ENCODE data around the gene CUX1. TPM values are rescaled to one million over a fixed set of nuclear protein-coding genes. Genes with fewer than 3 reads are reported as not detected.

Gene CUX1
- total RNA-seq, 1 experiment from 2014 or later, result 116 TPM

GRCh38 chr7:102021841-102022618, 204.6 kb downstream of the CUX1 start:
- no peaks in the 10 kb centered on the region for H3K27me3 Mint-ChIP-seq (ENCODE audit: insufficient read depth, unreplicated experiment)
- no peaks in the 10 kb centered on the region for H3K27me3 ChIP-seq (replicated peaks; ENCODE audit: control insufficient read depth, insufficient read depth, low read length)
- intact Hi-C loops (cut with micrococcal nuclease; ENCODE audit: unreplicated experiment), result loop anchor here (5.0 kb wide), 1 partner anchor 40 kb away; no protein-coding TSS in a partner anchor
- no peak overlapping the region for H3K4me3 ChIP-seq (ENCODE audit: low read depth, low read length)
- peak in 1 of 2 experiments; percentile 33 for DNase-seq
- H3K9me3 Mint-ChIP-seq (ENCODE audit: unreplicated experiment), result no peaks in the 10 kb centered on the region
- no TSS peak for BruUV-seq (replicated peaks)
- peaks cover 44% of the 10 kb centered on the region for H3K4me1 ChIP-seq
- 0 out of 2 replicates have a peak, but pooled peaks cover 2% of the 10 kb centered on the region for H3K36me3 ChIP-seq (ENCODE audit: control insufficient read depth, insufficient read depth, low read length)
- ChIA-PET POLR2A (interaction anchor here (0.6 to 1.2 kb wide), 3 partner anchors 9 to 122 kb away, joined by 7 to 10 read pairs (median 7); no protein-coding TSS in a partner anchor), CTCF (interaction anchor here (0.6 to 1.2 kb wide), 2 partner anchors 76 to 197 kb away, joined by 3 to 5 read pairs; no protein-coding TSS in a partner anchor)
- TF ChIP-seq CTCF (IDR thresholded peaks at IDR 0.05; ENCODE audit: insufficient read depth in 1 of 2, low read depth in 1 of 2, low read length in 1 of 2, severe bottlenecking in 1 of 2, unreplicated experiment in 1 of 2), result no peak
- peak overlapping the region; percentile 78 for H3K27ac Mint-ChIP-seq (ENCODE audit: unreplicated experiment)
- no peaks in the 10 kb centered on the region for H3K9me3 ChIP-seq
- H3K4me3 Mint-ChIP-seq (ENCODE audit: unreplicated experiment), result no peak overlapping the region
- peaks cover 31% of the 10 kb centered on the region for H3K4me1 Mint-ChIP-seq (ENCODE audit: low read depth, unreplicated experiment)
- peaks cover 61% of the 10 kb centered on the region for H3K36me3 Mint-ChIP-seq (ENCODE audit: insufficient read depth, unreplicated experiment)

GRCh38 chr7:102024005-102024768, 206.8 kb downstream of the CUX1 start:
- peak overlapping the region; percentile 54 for H3K4me3 Mint-ChIP-seq (ENCODE audit: unreplicated experiment)
- peaks cover 69% of the 10 kb centered on the region for H3K36me3 Mint-ChIP-seq (ENCODE audit: insufficient read depth, unreplicated experiment)
- Histone ChIP-seq H3K36me3 (ENCODE audit: control insufficient read depth, insufficient read depth, low read length) (0 out of 2 replicates have a peak, but pooled peaks cover 2% of the 10 kb centered on the region), H3K27me3 (replicated peaks; ENCODE audit: control insufficient read depth, insufficient read depth, low read length) (no peaks in the 10 kb centered on the region), H3K4me3 (ENCODE audit: low read depth, low read length) (no peak overlapping the region), H3K4me1 (peaks cover 46% of the 10 kb centered on the region), H3K9me3 (no peaks in the 10 kb centered on the region)
- peak overlapping the region; percentile 78 for H3K27ac Mint-ChIP-seq (ENCODE audit: unreplicated experiment)
- CTCF ChIA-PET, result interaction anchor here (0.6 to 0.9 kb wide), 2 partner anchors 18 to 171 kb away, joined by 4 read pairs; no protein-coding TSS in a partner anchor
- H3K27me3 Mint-ChIP-seq (ENCODE audit: insufficient read depth, unreplicated experiment), result no peaks in the 10 kb centered on the region
- DNase-seq, result no peak
- POLR2A ChIA-PET, result interaction anchor here (1.0 to 2.2 kb wide), 4 partner anchors 11 to 136 kb away, joined by 3 to 20 read pairs (median 8); no protein-coding TSS in a partner anchor
- H3K9me3 Mint-ChIP-seq (ENCODE audit: unreplicated experiment), result no peaks in the 10 kb centered on the region
- intact Hi-C loops (cut with micrococcal nuclease; ENCODE audit: unreplicated experiment), result loop anchor here (1.0 to 5.0 kb wide), 3 partner anchors 11 to 73 kb away; no protein-coding TSS in a partner anchor
- H3K4me1 Mint-ChIP-seq (ENCODE audit: low read depth, unreplicated experiment), result peaks cover 35% of the 10 kb centered on the region
- TF ChIP-seq CTCF (IDR thresholded peaks at IDR 0.05; ENCODE audit: insufficient read depth in 1 of 2, low read depth in 1 of 2, low read length in 1 of 2, severe bottlenecking in 1 of 2, unreplicated experiment in 1 of 2), result no peak
- TSS peak; percentile 93 for BruUV-seq (replicated peaks)

Measured in Caco-2 (cell line).